ENCODE data around the gene ERC2. TPM values are rescaled to one million over a fixed set of nuclear protein-coding genes. Genes with fewer than 3 reads are reported as not detected.
A peak's percentile ranks its signal among the peaks of the same experiment; 100 is the strongest.

Gene ERC2
- total and polyA plus RNA-seq, 2 of the 8 experiments (the other 6 are each of a cell fraction or from before 2014, with no cell fraction given), result 16.4 to 22.8 TPM

GRCh38 chr3:55721716-55722484 lies 746.4 kb downstream of the ERC2 start:
- no peak overlapping the region for H2BK12ac ChIP-seq (ENCODE audit: low read depth, low read length)
- H3K4me2 ChIP-seq (ENCODE audit: insufficient read depth in 1 of 2, low read depth in 2 of 2, low read length in 2 of 2), result no peak overlapping the region
- H3K4me1 ChIP-seq (replicated peaks in 1 of 4; ENCODE audit: control insufficient read depth in 3 of 4, insufficient read depth in 4 of 4, low read length in 3 of 4), result peaks cover 0 to 7% (median 0%) of the 10 kb centered on the region in 4 experiments; a peak in 4 of 7 replicates
- H3K4ac ChIP-seq (replicated peaks; ENCODE audit: insufficient read length, low read depth, low read length), result no peak overlapping the region
- no peak overlapping the region for H4K8ac ChIP-seq (ENCODE audit: extremely low read depth, insufficient read depth, low read length)
- no peak overlapping the region for H4K5ac ChIP-seq (ENCODE audit: insufficient read length, low read depth, low read length)
- no peaks in the 10 kb centered on the region; the same call in 1 of the 2 replicates for H3K23me2 ChIP-seq (ENCODE audit: low read depth, low read length)
- H2AK5ac ChIP-seq (ENCODE audit: low read depth, low read length), result no peak overlapping the region
- CTCF ChIA-PET (ENCODE audit: partially characterized antibody), result interaction anchor here (0.6 to 3.6 kb wide), 62 partner anchors 8 to 449 kb away, joined by 3 to 23 read pairs (median 4); partner anchors contain the start of gene WNT5A
- no peak overlapping the region for H4K91ac ChIP-seq (replicated peaks; ENCODE audit: insufficient read length, low read length)
- POLR2A ChIA-PET (ENCODE audit: partially characterized antibody), result interaction anchor here (0.6 kb wide), 1 partner anchor 12 kb away, joined by 3 read pairs; no protein-coding TSS in a partner anchor
- H3K23ac ChIP-seq (ENCODE audit: insufficient read length), result no peak overlapping the region
- no peak overlapping the region for H2BK120ac ChIP-seq (replicated peaks; ENCODE audit: low read depth, low read length)
- no peak overlapping the region for H2BK15ac ChIP-seq (ENCODE audit: low read length)
- no peak overlapping the region for H3K27ac ChIP-seq (ENCODE audit: low read depth, low read length)
- H4K20me1 ChIP-seq (replicated peaks in 1 of 2; ENCODE audit: control insufficient read depth in 1 of 2, insufficient read depth in 2 of 2, low read length in 2 of 2), result no peaks in the 10 kb centered on the region
- H3K79me2 ChIP-seq (ENCODE audit: control insufficient read depth in 1 of 2, insufficient read depth in 2 of 2, low read length in 2 of 2), result no peaks in the 10 kb centered on the region
- H2AFZ ChIP-seq (ENCODE audit: low read length), result no peak overlapping the region
- H3K9ac ChIP-seq (replicated peaks in 1 of 4; ENCODE audit: extremely low read depth in 1 of 4, low read depth in 3 of 4, low read length in 3 of 4), result no peak overlapping the region
- peak; percentile 89 to 91 for TF ChIP-seq RAD21 (IDR thresholded peaks at IDR 0.05 in 1 of 2, conservative IDR thresholded peaks at IDR 0.05 in 1 of 2; ENCODE audit: low read depth in 2 of 2, low read length in 2 of 2)
- no peak for TF ChIP-seq TCF12 (IDR thresholded peaks at IDR 0.05; ENCODE audit: low read depth, low read length)
- peak; percentile 72 to 75 (median 72) for TF ChIP-seq CTCF (IDR thresholded peaks at IDR 0.05; ENCODE audit: control extremely low read depth in 1 of 3, insufficient read depth in 1 of 3, low read depth in 1 of 3, low read length in 3 of 3)
- TF ChIP-seq BACH1 (IDR thresholded peaks at IDR 0.05; ENCODE audit: low read length), result no peak
- TF ChIP-seq RNF2 (IDR thresholded peaks at IDR 0.05; ENCODE audit: borderline replicate concordance, low read depth, low read length, missing control alignments, poor library complexity, severe bottlenecking), result no peak
- no peak overlapping the region for H3K4me3 ChIP-seq (ENCODE audit: extremely low read depth in 1 of 4, insufficient read depth in 2 of 4, low read depth in 3 of 4, low read length in 4 of 4)
- H3K9me3 ChIP-seq (ENCODE audit: insufficient read depth in 2 of 2, low read depth in 1 of 2, low read length in 1 of 2), result no peaks in the 10 kb centered on the region
- H3K14ac ChIP-seq (ENCODE audit: insufficient read length), result no peak overlapping the region
- no peaks in the 10 kb centered on the region for H3K36me3 ChIP-seq (ENCODE audit: control insufficient read depth in 2 of 4, insufficient read depth in 4 of 4, low read length in 3 of 4)
- 77% methylated on average over 5 of the region's 5 CpGs; no CpG with 5 or more reads in 1 of the 2 experiments for WGBS, 2 experiments (ENCODE audit: extremely low coverage in 1 of 2, insufficient coverage in 1 of 2, insufficient read length in 1 of 2, insufficient replicate concordance in 2 of 2, low coverage in 1 of 2, low lambda C conversion rate in 2 of 2, missing lambda C conversion rate in 1 of 2)
- no peaks in the 10 kb centered on the region for H3K27me3 ChIP-seq (replicated peaks in 1 of 4; ENCODE audit: control insufficient read depth in 3 of 4, extremely low read depth in 1 of 4, insufficient read depth in 3 of 4, low read length in 3 of 4)
- no peak overlapping the region for H2BK20ac ChIP-seq (ENCODE audit: low read length)
- H3K18ac ChIP-seq (ENCODE audit: extremely low read depth, low read length), result no peak overlapping the region
- H3K79me1 ChIP-seq (ENCODE audit: low read depth, low read length), result no peaks in the 10 kb centered on the region
- FAIRE-seq (no peak), DNase-seq (ENCODE audit: low read depth in 1 of 2, low spot score in 2 of 2) (peak in 1 of 2 experiments; percentile 63)
- H2BK5ac ChIP-seq (ENCODE audit: low read depth, low read length), result no peak overlapping the region
- no peak overlapping the region for H3K56ac ChIP-seq (replicated peaks; ENCODE audit: insufficient read length, low read depth, low read length)

All from H1 (cell line).